Activated naive CD4-positive, alpha-beta T cell treated with anti-CD3 and anti-CD28 coated beads for 36 hours (primary cell): Measurements from ENCODE around the gene OR2T27. TPM values are rescaled to one million over a fixed set of nuclear protein-coding genes. Genes with fewer than 3 reads are reported as not detected.
"Not testable (repeated sequence)": the region's sequence is repeated elsewhere in the genome, so short reads cannot be mapped to it uniquely, and the experiment has no call there.

Experiments
- CTCF ChIA-PET: fragments of 350-600 bp; sonication (Branson Sonifier 250); formaldehyde crosslinking; loops from one replicate; lab custom pipeline; 2021; ENCODE audit warnings: antibody characterized with exemption; lab: Charles Lee
- DNase-seq: peaks from one replicate; pipeline ENCODE4 v3.0.0-alpha.2; 2020
- H3K27ac Mint-ChIP-seq: one replicate; pipeline ENCODE4 v1.8.0; 2021; ENCODE audit warnings: mild to moderate bottlenecking, mixed read lengths
- H3K27me3 Mint-ChIP-seq: one replicate; pipeline ENCODE4 v1.8.0; 2021; ENCODE audit warnings: low read depth, mixed read lengths
- H3K36me3 Mint-ChIP-seq: one replicate; pipeline ENCODE4 v1.8.0; 2021; ENCODE audit warnings: low read depth, mixed read lengths
- H3K4me1 Mint-ChIP-seq: one replicate; pipeline ENCODE4 v1.8.0; 2021; ENCODE audit warnings: low read depth, mixed read lengths
- H3K4me3 Mint-ChIP-seq: one replicate; pipeline ENCODE4 v1.8.0; 2021; ENCODE audit warnings: mild to moderate bottlenecking, moderate library complexity, mixed read lengths
- H3K9me3 Mint-ChIP-seq: one replicate; pipeline ENCODE4 v1.8.0; 2021; ENCODE audit warnings: mixed read lengths
- intact Hi-C: fragments of 100-400 bp; cut with micrococcal nuclease; formaldehyde crosslinking; loops from one replicate; pipeline ENCODE4 v1.15.1; 2023
- total RNA-seq, 2 experiments: library from RNA; stranded (reverse); gene quantifications; one replicate each; pipeline ENCODE4 v1.2.3, GENCODE V29; 2021

OR2T27 gene
- total RNA-seq = not detected

GRCh38 chr1:248655354-248655753 is at the start of gene OR2T27:
Gene OR2T27 (minus strand): TSS chr1:248655528. CDS start chr1:248650884, 4,644 bp downstream.
- H3K27ac Mint-ChIP-seq, H3K9me3 Mint-ChIP-seq, H3K4me3 Mint-ChIP-seq, CTCF ChIA-PET, DNase-seq, H3K36me3 Mint-ChIP-seq, H3K27me3 Mint-ChIP-seq, H3K4me1 Mint-ChIP-seq, intact Hi-C loops: not testable (repeated sequence)

GRCh38 chr1:248704606-248705005 is 49.3 kb upstream of the OR2T27 start:
- intact Hi-C loops = no loop called here
- Mint-ChIP-seq H3K4me1 (no peaks in the 10 kb centered on the region), H3K9me3 (no peaks in the 10 kb centered on the region), H3K36me3 (no peaks in the 10 kb centered on the region), H3K27ac (no peak overlapping the region), H3K27me3 (peaks cover 9% of the 10 kb centered on the region), H3K4me3 (no peak overlapping the region)
- DNase-seq = no peak
- CTCF ChIA-PET = no interaction called here

- Mint-ChIP-seq H3K9me3 (no peaks in the 10 kb centered on the region), H3K4me3 (no peak overlapping the region), H3K36me3 (no peaks in the 10 kb centered on the region), H3K27me3 (peaks cover 9% of the 10 kb centered on the region), H3K4me1 (no peaks in the 10 kb centered on the region), H3K27ac (no peak overlapping the region)
- intact Hi-C loops = loop anchor here (1.0 kb wide), 1 partner anchor 104 kb away; no protein-coding TSS in a partner anchor
- no peak for DNase-seq
- CTCF ChIA-PET = interaction anchor here (1.0 kb wide), 1 partner anchor 103 kb away, joined by 5 read pairs; no protein-coding TSS in a partner anchor
These were observed 48.3 kb upstream of the OR2T27 start for GRCh38 chr1:248703674-248704073.

- no peak within 1 kb of the TSS for H3K27ac Mint-ChIP-seq
- no peak within 1 kb of the TSS for H3K4me3 Mint-ChIP-seq
- CTCF ChIA-PET = no interaction called here
- peaks cover 9% of the 10 kb centered on the region for H3K27me3 Mint-ChIP-seq
- intact Hi-C loops = loop anchor here (1.0 kb wide), 1 partner anchor 105 kb away; no protein-coding TSS in a partner anchor
- H3K4me1 Mint-ChIP-seq = no peaks in the 10 kb centered on the region
- no peak for DNase-seq
- no peaks in the 10 kb centered on the region for H3K9me3 Mint-ChIP-seq
- no peaks in the 10 kb centered on the region for H3K36me3 Mint-ChIP-seq
These were observed 47.4 kb upstream of the OR2T27 start, which contains the start of gene OR14I1 for GRCh38 chr1:248702714-248703113. Gene OR14I1 (minus strand): TSS chr1:248702766.

- no peak for DNase-seq
- Mint-ChIP-seq H3K9me3 (no peaks in the 10 kb centered on the region), H3K4me3 (no peak overlapping the region), H3K36me3 (no peaks in the 10 kb centered on the region), H3K4me1 (no peaks in the 10 kb centered on the region), H3K27ac (no peak overlapping the region), H3K27me3 (peaks cover 7% of the 10 kb centered on the region)
- CTCF ChIA-PET = interaction anchor here (0.7 kb wide), 1 partner anchor 205 kb away, joined by 3 read pairs; no protein-coding TSS in a partner anchor
- intact Hi-C loops = no loop called here
These were observed 43.8 kb upstream of the OR2T27 start for GRCh38 chr1:248699099-248699498.

- H3K9me3 Mint-ChIP-seq = no peaks in the 10 kb centered on the region
- DNase-seq = no peak
- peaks cover 7% of the 10 kb centered on the region for H3K27me3 Mint-ChIP-seq
- H3K4me3 Mint-ChIP-seq = no peak overlapping the region
- no peak overlapping the region for H3K27ac Mint-ChIP-seq
- CTCF ChIA-PET = interaction anchor here (0.6 to 1.1 kb wide), 3 partner anchors 75 to 312 kb away, joined by 3 to 4 read pairs (median 3); no protein-coding TSS in a partner anchor
- no peaks in the 10 kb centered on the region for H3K4me1 Mint-ChIP-seq
- intact Hi-C loops = no loop called here
- no peaks in the 10 kb centered on the region for H3K36me3 Mint-ChIP-seq
These were observed 42.6 kb upstream of the OR2T27 start for GRCh38 chr1:248697907-248698306.

- no peaks in the 10 kb centered on the region for H3K9me3 Mint-ChIP-seq
- no peak overlapping the region for H3K27ac Mint-ChIP-seq
- intact Hi-C loops = loop anchor here (1.0 kb wide), 1 partner anchor 111 kb away; no protein-coding TSS in a partner anchor
- no peaks in the 10 kb centered on the region for H3K36me3 Mint-ChIP-seq
- H3K4me1 Mint-ChIP-seq = no peaks in the 10 kb centered on the region
- peaks cover 6% of the 10 kb centered on the region for H3K27me3 Mint-ChIP-seq
- CTCF ChIA-PET = interaction anchor here (1.0 to 1.1 kb wide), 2 partner anchors 104 to 109 kb away, joined by 3 to 4 read pairs; no protein-coding TSS in a partner anchor
- DNase-seq = no peak
- H3K4me3 Mint-ChIP-seq = no peak overlapping the region
These were observed 41.4 kb upstream of the OR2T27 start for GRCh38 chr1:248696774-248697173.

- intact Hi-C loops = loop anchor here (1.0 kb wide), 1 partner anchor 111 kb away; no protein-coding TSS in a partner anchor
- H3K27ac Mint-ChIP-seq = no peak overlapping the region
- no peak overlapping the region for H3K4me3 Mint-ChIP-seq
- DNase-seq = peak; percentile 41
- no peaks in the 10 kb centered on the region for H3K36me3 Mint-ChIP-seq
- CTCF ChIA-PET = interaction anchor here (1.0 to 1.1 kb wide), 2 partner anchors 105 to 110 kb away, joined by 3 to 4 read pairs; no protein-coding TSS in a partner anchor
- H3K9me3 Mint-ChIP-seq = no peaks in the 10 kb centered on the region
- no peaks in the 10 kb centered on the region for H3K4me1 Mint-ChIP-seq
- H3K27me3 Mint-ChIP-seq = peaks cover 5% of the 10 kb centered on the region
These were observed 40.9 kb upstream of the OR2T27 start for GRCh38 chr1:248696261-248696660.

GRCh38 chr1:248695451-248696132 is 40.3 kb upstream of the OR2T27 start:
- intact Hi-C loops = loop anchor here (1.0 kb wide), 1 partner anchor 112 kb away; no protein-coding TSS in a partner anchor
- Mint-ChIP-seq H3K36me3 (no peaks in the 10 kb centered on the region), H3K9me3 (no peaks in the 10 kb centered on the region), H3K4me3 (no peak overlapping the region), H3K27ac (no peak overlapping the region), H3K27me3 (peaks cover 5% of the 10 kb centered on the region), H3K4me1 (no peaks in the 10 kb centered on the region)
- DNase-seq = no peak
- CTCF ChIA-PET = interaction anchor here (0.8 kb wide), 1 partner anchor 291 kb away, joined by 3 read pairs; no protein-coding TSS in a partner anchor

GRCh38 chr1:248691567-248692155 is 36.3 kb upstream of the OR2T27 start:
- intact Hi-C loops = no loop called here
- no peak overlapping the region for H3K27ac Mint-ChIP-seq
- H3K36me3 Mint-ChIP-seq = no peaks in the 10 kb centered on the region
- H3K9me3 Mint-ChIP-seq = peaks cover 4% of the 10 kb centered on the region
- peaks cover 3% of the 10 kb centered on the region for H3K27me3 Mint-ChIP-seq
- CTCF ChIA-PET = no interaction called here
- DNase-seq = no peak
- H3K4me1 Mint-ChIP-seq = peaks cover 4% of the 10 kb centered on the region
- H3K4me3 Mint-ChIP-seq = no peak overlapping the region

- H3K4me1 Mint-ChIP-seq = peaks cover 6% of the 10 kb centered on the region
- CTCF ChIA-PET = interaction anchor here (0.7 kb wide), 1 partner anchor 125 kb away, joined by 3 read pairs; no protein-coding TSS in a partner anchor
- H3K27ac Mint-ChIP-seq = no peak overlapping the region
These were observed 33.4 kb upstream of the OR2T27 start for GRCh38 chr1:248688527-248689298.

More at GRCh38 chr1:248688527-248689298, 33.4 kb upstream of the OR2T27 start:
- Mint-ChIP-seq H3K4me3 (no peak overlapping the region), H3K36me3 (no peaks in the 10 kb centered on the region), H3K9me3 (peaks cover 4% of the 10 kb centered on the region), H3K27me3 (peaks cover 5% of the 10 kb centered on the region)
- intact Hi-C loops = loop anchor here (5.0 to 10.0 kb wide), 2 partner anchors 444 to 751 kb away; no protein-coding TSS in a partner anchor
- no peak for DNase-seq
